ENCODE data around the gene VKORC1.
A peak's percentile ranks its signal among the peaks of the same experiment; 100 is the strongest.

Gene VKORC1

GRCh38 chr16:31129568-31130335 is 35.2 kb upstream of the VKORC1 start:
- DNase-seq = no peak

- no peak for DNase-seq
These were observed 34.3 kb upstream of the VKORC1 start for GRCh38 chr16:31128711-31129567.

- DNase-seq = no peak
These were observed 32.6 kb upstream of the VKORC1 start for GRCh38 chr16:31127182-31127581.

GRCh38 chr16:31125844-31126243 is 31.2 kb upstream of the VKORC1 start:
- DNase-seq = no peak

GRCh38 chr16:31120129-31120528 is 25.5 kb upstream of the VKORC1 start:
- DNase-seq = no peak

GRCh38 chr16:31118223-31119155 is 23.9 kb upstream of the VKORC1 start:
- DNase-seq = no peak

- DNase-seq = peak; percentile 96
These were observed 23.0 kb upstream of the VKORC1 start, which contains the start of gene KAT8 for GRCh38 chr16:31117384-31118222. Gene KAT8 (plus strand): TSS chr16:31117664. CDS start chr16:31117682, 18 bp downstream.

- DNase-seq = no peak
These were observed 19.9 kb upstream of the VKORC1 start for GRCh38 chr16:31114468-31114867.

- no peak for DNase-seq
These were observed 18.8 kb upstream of the VKORC1 start for GRCh38 chr16:31113121-31114120.

GRCh38 chr16:31112711-31113110 is 18.1 kb upstream of the VKORC1 start:
- no peak for DNase-seq

GRCh38 chr16:31111881-31112466 is 17.4 kb upstream of the VKORC1 start:
- no peak for DNase-seq

GRCh38 chr16:31110106-31111034 is 15.8 kb upstream of the VKORC1 start:
- no peak for DNase-seq

- DNase-seq = no peak
These were observed 15.0 kb upstream of the VKORC1 start for GRCh38 chr16:31109622-31110021.

- DNase-seq = no peak
These were observed 14.4 kb upstream of the VKORC1 start for GRCh38 chr16:31108794-31109558.

- peak; percentile 74 for DNase-seq
These were observed 13.6 kb upstream of the VKORC1 start, which contains the start of gene BCKDK for GRCh38 chr16:31108035-31108793. Gene BCKDK (plus strand): TSS chr16:31108386. CDS start chr16:31109224, 838 bp downstream.

GRCh38 chr16:31107465-31107867 is 12.9 kb upstream of the VKORC1 start:
- no peak for DNase-seq
